GM19467 (cell line): ENCODE data around the gene MDP1.

Experiments used
- ATAC-seq: cut with Tn5 transposase; IDR thresholded peaks from one replicate; pipeline ENCODE4 v1.9.1; 2021; ENCODE audit warnings: mild to moderate bottlenecking, moderate library complexity; ENCODE audit not compliant: unreplicated experiment

Gene MDP1

DNA sequence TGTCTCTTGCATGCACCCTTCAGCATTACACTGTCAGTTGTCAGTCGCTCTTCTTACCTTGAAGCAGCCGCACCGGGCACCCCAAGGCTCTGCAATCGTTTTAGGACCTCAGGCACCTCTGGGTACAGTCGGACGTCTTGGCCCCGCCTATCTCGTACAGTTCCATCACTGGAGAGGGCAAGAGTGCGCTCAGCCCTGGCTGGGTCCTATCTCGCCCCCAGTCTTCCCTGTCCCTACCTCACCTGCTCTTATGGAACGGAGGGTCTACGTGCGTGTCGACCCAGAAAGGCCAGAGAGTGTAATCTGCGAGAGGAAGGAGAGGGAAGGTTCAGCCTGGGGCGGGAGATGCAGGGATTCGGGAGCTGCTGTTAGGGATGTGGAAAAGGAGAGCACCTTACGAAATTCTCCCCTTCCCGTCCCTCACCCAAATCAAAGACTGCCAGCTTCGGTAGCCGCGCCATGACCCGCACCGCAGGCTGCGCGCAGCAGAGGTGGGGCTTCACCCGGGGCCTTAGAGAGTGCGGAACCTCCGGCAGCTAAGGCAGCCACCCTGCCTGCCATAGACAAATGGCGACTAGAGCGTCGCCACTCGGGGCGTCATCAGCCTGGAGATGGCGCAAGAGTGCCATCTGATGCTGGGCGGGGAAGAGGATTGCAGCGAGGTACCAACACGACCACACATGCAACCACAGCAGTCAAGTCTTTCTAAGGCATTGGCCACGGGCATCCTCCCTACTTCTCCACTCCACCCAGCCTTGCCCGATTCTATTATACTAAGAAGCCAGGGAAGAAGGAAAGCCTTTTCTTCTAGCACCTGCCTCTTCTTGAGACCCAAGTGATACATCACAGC, at the start of gene MDP1:
MDP1 (minus strand) TSS at position 572 of the 850 bp plus-strand sequence; CDS start at position 461, 111 bp downstream.
- peak; percentile 71 for ATAC-seq

DNA sequence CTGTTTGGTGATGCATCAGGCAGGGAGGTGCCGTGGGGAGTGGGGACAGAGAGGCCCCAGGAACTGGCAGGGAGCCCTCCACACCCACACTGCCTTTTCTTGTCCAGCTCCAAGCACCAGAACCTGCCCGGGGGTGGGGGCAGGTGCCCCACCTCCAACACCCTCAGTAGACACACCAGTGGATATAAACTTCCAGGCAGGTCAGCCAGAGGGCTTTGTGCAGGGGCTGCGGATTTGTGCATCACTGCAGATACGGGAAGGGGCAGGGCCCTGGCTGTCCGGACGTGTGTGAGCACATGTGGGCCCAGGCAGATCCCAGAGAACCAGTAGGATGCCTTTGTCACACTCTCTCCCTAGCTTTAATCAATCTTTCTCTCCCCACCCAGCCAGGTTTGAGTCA, 48.4 kb upstream of the MDP1 start:
- no peak for ATAC-seq

DNA sequence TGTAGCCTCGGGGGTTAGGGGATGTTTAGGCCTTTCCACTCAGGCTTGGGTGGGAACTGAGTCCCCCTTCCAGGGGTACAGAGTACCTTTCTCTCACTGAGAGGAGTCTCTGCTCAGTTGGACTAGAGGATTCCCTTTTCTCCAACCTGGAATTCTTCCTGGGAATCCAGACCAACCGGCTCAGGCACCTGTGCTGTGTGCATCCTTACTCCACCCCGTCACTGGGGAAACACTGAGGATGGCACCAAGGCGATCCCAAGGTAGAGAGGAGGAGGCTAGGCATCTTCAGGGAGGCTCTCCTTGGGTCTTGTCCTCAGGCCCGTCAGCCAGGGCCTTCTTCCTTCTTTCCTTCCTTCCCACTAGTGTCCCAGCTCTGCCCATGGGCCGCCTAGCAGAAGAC, 48.0 kb upstream of the MDP1 start:
- ATAC-seq: no peak

DNA sequence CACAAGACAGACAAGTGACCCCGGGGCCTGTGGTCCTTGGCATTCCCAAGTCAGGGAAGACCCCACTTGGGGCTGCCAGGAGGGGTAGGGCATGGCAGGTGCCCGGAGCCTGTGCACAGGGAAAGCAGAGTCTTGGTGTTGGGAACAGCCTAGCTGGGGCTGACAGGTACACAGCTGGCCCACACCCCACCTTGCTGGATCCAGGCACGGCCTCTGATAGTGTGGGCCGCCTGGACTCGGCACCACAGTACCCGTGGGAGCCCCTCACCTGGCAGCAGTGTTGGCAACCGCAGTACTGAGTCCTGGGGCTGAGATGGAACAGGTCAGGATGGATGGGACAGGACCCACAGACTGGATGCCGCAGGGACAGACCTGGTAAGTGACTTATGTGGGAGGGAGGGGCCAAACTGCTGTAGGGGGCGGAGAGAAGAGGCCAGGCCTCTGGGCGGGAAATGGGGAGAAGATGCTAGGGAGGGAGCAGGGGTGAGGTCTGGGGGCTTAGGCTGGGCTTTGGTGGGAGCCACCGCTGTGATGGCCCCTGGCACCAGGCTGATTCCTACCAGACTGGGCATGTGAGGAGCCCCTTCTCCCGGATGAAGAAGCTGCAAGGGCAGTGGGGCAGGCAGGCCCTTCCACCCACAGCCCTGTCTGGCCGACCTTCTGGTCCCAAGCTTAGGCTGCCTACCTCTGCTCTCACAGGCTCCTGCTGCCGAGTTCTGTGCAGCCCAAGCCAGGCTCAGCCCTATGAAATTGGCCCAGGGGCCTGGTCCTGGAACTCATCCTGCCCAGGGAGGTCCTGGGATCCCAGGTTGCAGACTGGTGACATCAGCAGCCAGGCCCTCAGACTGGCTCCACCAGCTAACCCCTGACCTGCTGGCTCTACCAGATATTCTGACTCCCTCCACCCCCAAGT, 47.2 kb upstream of the MDP1 start, which contains the start of gene TGM1:
TGM1 (minus strand) TSS at position 357 of the 913 bp plus-strand sequence. CDS start 825 bp downstream, outside the sequence.
- no peak for ATAC-seq

DNA sequence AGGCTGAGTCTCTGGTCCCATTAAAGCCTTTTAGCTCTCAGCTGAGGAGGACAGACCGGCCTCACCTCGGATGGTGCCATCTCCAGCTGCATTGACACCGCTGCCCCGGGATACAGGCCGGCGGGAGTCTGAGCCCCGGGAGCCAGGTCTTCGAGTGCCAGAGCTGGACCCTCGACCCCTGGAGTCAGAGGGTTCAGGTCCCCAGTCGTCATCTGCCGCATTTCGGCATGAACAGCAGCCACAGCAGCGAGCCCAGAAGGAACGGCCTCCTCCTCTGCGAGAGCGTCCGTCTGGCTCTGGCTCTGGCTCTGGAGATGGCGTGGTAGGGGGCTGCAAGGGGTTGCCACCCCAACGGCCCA, 46.1 kb upstream of the MDP1 start:
- no peak for ATAC-seq

DNA sequence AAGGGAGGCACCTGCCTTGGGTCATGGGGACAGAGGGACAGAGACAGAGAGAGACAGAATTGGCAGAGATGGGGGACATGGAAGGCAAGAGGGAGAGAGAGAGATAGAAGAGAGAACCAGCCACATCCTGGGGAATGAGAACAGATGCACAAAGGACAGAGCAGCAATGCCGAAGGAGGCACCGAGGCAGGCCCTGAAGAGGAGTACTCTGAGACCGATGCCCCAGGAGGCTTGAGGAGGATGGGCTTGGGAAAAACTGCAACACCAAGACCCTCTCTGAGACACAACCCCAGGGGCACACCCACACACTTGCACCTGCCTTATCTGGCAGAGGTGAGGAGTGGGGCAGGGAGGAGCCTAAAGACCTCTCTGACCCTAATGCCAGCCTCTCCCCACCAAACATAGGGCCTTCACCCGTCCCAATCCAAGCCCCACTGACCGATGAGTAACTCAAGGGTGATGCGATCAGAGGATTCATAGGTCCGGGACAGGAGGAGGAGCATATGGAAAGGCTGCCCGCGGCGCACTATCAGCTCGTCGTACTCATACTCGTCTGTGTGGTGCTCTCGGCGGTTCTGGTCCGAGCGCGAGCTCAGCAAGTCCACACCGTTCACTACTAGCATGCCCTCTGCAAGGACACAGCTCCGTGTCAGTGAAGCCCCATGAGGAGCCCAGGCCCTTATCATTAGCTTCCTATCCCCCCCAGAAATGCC, 45.5 kb upstream of the MDP1 start:
- ATAC-seq: no peak

DNA sequence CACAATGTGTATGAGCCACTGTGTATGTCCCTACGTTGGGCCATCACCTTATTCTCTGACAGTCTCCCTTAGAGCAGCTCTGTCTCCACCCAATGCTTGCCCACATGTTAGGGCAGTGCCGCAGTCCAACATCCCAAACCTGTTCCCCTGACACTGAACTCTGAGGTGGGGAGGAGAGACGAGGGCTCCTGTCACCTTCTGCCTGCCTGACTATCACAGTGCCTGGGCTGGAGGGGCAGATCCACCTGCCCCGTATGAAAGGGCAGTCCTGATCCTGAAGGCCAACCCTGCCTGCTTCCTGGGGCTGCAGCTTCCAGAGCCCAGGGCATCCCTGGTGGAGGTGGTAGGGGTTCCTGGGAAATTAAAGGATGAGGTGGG, 44.9 kb upstream of the MDP1 start:
- no peak for ATAC-seq

DNA sequence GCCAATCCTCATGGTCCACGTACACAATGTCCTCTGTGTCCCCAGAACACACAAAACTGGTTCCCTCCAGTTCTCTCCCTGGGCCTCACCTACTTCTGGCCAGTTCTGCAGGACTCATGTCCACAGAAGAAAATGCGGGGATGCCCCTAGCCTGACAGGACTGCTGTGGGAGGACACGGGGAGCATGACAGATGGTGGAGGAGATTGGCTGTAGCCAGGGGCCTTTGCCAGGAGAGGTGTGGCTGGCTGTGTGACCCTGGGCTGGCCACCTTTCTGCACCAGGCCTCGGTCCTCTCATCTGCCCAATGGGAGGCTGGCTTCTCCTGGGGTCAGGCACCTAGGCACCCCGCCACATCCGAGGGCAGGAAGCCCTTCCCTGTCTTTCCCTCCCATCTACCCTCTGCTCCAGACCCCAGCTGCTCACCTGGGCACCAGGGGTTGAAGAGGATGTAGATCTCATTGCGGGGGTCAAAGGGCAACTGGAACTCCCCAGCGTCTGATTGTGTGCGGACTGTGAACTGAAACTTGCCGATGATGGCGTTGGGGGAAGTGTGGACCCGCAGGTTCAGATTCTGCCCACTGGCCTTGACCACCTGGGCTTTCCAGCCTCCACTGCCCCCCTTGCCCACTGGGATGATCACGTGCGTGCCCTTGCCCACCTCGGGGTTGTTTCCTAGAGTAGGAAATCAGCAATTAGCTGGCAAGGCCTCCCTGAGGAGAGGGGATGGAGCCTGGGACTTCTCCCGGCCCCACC, 44.3 kb upstream of the MDP1 start:
- ATAC-seq: no peak

DNA sequence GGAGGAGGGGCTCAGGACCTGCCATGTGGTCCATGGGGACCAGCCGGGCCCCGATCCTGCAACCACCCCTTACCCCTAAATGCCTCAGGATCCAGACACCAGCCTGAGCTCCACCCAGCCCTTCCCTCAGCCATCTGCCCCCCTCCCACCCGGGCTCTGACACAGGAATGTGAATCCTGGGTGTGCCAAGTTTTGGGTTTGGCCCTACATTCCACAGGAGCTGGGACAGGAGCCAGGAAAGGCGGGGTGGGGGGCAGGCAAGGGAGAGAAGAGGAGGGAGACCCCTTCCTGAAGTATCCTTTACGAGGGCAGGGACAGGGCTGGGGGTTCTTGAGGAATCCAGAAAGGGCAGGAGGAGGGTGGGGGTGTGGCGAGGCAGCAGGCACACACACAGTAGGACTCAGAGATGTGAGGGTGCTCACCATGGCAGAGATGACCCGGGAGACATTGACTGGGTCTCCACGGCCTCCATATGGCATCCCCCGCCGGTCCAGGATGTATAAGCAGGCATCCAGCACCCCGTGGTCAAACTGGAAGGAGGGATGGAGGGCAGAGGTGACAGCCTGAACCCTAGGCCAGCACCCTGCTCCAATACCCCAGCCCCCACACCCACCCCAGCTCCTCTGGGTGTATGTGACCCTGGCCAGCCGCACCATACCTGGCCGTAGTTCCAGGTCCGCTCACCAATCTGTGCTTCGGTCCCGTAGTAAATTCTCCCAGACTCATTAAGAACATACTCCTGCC, 43.6 kb upstream of the MDP1 start:
- no peak for ATAC-seq

DNA sequence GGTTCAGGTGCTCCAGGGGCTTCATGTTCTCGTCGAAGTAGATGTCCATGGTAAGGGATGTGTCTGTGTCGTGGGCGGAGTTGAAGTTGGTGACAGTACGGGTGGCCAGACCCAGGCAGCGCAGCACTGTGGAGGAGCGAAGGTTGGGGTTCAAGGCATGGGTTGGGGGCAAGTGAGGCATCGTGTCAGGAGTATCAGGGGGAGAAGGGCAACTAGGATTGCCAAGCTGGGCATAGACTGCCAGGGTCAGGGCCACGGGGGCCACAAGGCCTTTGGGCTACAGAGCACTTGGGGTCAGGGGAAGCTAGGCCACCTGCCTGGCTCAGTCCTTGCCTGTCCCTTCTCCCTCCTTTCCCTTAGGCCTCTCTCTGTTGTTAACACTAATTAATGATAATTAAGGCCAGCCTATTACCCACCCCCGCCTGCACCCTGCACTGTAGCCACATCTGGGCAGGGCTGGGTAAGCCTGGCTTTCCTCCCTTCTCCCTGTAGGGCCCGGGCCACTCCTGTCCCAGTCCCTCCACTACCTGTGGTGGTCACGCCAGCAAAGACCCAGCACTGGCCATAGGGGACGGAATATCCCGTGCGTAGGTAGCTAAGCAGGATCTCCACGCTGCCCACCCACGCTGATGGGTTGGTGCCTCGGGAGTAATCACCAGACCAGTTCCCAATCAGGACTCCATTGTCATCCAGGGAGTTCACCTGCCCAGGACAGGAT, 42.8 kb upstream of the MDP1 start:
- no peak for ATAC-seq

DNA sequence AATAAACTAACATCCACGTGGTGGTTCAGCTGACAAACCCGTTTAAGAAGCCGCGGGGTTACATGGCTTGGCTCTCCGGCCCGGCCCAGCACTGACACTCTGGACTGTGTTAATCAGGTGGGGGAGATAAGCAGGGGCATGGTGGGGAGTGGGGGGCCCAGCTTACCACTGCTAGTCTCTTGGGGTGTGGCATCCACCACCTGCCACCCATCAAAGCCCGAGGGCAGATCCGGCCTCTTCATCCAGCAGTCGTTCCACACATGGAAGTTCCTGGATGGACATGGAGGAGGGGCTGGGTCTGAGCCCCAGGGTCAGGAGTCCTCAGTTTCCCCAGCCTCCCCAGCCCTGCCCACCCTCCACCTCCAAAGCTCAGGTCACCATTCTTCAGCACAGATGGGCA, 42.3 kb upstream of the MDP1 start:
- no peak for ATAC-seq

DNA sequence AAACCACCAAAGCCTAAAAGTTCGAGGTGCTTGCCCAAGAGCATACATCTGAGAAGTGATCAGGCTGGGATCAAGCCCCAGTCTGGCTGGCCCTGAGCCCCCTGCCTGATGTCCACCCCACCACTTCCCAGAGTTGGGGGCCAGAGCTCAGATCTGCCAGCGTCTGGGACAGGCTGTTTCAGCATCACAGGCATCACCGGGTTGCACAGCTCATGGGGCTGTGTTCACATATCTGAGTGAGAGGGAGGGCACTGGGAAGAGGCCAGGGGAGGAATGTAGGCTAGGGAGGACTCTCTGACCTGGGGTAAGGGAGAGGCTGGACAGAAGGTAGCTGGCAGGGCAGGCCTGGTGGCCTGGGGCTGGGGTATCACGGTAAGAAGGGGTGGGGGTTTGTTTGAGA, 41.1 kb upstream of the MDP1 start:
- ATAC-seq: no peak

DNA sequence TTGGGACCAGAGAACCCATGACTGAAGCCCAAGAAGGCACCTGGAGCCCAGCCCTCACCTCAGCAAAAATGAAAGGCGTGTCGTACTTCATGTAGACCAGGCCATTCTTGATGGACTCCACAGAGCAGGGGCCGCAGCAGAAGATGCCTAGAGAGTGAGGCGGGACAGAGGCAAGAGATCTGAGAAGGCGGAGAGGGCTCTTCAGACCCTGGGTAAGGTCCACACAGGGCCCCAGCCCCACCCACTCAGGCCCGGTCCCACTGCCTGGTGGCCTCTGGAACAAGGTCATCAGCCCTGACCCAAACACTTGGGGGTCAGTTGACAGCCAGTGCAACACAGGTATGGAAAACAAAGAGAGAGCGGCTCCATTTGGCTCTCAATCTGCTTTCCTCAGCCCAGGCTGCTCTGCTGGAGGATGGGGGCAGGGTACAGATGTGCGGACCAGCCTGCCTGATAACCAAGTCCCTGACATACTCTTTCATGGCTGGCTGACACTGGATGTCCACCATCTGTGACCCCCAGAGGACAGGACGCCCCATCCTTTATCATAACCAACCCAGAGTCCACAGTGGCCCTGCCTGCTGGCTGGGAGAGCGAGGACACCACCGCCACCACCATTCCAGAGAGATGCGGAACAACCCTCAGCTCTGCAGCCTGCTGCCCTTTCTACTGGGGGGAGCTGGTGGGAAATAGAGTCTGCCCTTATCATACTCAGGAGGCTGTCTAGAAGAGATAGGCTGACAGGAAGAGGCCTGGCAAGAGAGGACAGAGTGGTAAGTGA, 40.3 kb upstream of the MDP1 start:
- ATAC-seq: no peak

DNA sequence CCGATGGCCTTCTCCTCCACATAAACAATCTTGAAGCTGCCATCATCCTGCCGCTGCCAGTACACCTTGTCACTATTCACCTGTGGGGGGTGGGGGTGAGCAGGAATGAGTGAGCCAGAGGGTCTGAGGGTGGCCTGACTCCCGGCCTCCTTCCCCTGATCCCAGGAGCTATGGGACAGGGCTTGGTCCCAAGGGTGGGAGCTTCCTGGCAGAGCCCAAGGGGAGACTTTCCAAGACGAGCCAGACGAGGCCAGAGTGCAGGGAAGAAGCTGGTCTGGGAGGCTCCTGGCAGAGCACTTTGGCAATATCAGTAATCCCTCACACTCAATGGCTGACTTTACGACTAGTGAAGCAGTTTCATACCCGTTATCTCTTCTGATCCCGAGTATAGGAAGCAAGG, 39.6 kb upstream of the MDP1 start:
- ATAC-seq: no peak

DNA sequence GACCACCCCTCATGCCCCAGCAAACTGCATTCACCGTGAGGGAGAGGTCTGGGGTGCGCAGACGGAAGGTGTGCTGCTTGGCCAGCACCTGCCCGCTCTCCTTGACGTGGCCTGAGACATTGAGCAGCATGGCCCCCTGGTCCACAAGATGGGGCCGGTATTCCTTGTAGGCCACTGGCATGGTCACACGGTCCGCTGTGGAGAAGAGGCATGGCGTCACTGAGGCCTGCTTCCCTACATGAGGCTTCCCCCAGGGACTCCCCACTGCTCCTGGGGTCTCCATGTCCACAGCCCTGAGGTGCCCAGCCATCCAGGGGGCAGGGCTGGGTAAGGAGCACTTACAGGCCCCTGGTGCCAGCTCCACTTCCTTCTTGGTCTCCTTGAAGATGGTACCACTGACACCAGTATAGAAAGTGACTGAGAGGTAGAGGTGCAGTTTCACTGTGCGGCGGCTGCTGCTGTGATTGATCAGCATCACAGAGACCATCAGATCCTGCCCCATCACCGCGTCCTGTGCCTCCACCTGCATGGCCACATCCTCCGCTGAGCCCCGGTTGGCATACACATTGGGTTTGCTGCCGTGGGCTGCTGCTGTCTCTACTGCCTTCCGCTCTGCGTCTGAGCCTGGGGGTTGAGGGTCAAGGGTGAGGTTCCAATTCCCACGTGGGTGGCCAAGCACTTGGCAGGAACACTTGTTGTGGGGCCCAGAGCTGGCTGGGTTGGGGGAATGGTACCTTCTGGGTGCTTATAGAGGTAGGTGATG, 38.9 kb upstream of the MDP1 start:
- no peak for ATAC-seq

DNA sequence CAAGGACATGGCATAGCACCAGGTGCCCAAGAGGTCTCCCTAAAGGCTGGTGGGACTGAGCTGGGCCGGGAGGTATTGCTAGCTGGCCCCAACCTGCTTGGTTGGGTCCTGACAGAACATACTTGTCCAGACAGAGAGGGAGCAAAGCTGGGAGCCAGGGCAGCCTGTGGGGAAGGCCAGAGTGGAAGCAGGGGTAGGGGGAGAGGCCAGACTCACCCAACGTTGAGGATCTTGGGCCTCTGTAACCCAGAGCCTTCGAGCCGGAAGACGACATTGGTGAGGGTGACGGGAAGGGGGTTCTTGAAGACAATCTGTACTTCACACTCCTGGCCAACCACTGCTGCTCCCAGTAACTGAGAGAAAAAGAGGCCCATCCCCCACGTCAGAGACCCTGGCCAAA, 38.1 kb upstream of the MDP1 start:
- no peak for ATAC-seq

DNA sequence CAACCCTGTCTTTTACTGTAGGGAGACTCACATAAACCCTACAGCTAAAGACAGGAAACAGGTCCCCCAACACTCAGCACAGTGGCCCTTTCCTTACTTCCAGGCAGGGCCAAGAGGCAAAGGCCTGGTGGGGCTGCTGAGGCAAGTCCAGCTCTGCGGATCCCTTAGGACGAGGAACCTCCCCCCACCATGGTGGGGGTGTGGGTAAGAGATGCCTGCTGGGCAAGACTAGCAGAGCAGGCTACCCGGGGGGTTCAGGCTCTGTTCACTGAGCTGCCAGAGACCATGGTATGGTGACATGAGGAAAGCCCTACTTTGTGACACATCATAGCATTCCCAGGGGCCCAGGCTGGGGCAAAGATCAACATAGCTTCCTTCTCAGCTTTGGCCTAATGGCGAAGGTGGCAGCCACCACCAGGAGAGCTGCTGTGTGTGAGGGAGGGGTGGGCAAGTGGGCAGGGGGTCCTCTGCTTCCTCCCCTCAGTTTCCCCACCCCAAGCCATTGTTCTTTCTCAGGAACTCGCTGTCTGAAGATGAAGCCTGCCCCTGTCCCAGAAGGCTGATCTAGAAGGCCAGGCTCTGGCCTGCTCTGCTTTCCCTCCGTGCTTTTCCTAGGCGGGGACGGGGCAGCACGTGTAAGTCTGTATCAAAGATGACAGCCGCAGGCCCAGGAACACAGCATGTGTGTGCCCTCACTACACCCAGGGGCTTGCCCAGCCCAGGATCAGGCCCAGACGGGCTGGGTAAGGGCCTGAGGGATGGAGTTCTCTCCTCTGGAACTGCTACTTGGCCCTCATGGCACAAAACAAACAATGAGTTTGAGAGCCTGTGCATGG, 36.6 kb upstream of the MDP1 start:
- no peak for ATAC-seq
